ENCODE measurements around the gene SZT2.

- TF ChIP-seq, protein P1, sequence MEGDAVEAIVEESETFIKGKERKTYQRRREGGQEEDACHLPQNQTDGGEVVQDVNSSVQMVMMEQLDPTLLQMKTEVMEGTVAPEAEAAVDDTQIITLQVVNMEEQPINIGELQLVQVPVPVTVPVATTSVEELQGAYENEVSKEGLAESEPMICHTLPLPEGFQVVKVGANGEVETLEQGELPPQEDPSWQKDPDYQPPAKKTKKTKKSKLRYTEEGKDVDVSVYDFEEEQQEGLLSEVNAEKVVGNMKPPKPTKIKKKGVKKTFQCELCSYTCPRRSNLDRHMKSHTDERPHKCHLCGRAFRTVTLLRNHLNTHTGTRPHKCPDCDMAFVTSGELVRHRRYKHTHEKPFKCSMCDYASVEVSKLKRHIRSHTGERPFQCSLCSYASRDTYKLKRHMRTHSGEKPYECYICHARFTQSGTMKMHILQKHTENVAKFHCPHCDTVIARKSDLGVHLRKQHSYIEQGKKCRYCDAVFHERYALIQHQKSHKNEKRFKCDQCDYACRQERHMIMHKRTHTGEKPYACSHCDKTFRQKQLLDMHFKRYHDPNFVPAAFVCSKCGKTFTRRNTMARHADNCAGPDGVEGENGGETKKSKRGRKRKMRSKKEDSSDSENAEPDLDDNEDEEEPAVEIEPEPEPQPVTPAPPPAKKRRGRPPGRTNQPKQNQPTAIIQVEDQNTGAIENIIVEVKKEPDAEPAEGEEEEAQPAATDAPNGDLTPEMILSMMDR (IDR thresholded peaks at IDR 0.05 in 8 of 11, conservative IDR thresholded peaks at IDR 0.05 in 3 of 11) = no peak
- TF ChIP-seq POLR2AphosphoS5 (IDR thresholded peaks at IDR 0.05) (no peak), POLR2A (IDR thresholded peaks at IDR 0.05) (no peak)
Measured at GRCh38 chr1:43349594-43350306, 39.9 kb upstream of the SZT2 start.

Measured in spleen (tissue), 7 donors.